Memory B cell (primary cell): ENCODE data around the gene SYNC.

Experiments used
- ATAC-seq: fragments of 150-1000 bp; cut with Tn5 transposase; 2 replicates; pipeline ENCODE4 v1.10.0; 2021; ENCODE audit warnings: low read depth, mild to moderate bottlenecking, moderate library complexity
- DNase-seq, 2 donors: peaks; one replicate each; pipeline ENCODE4 v3.0.0; 2022; ENCODE audit warnings: low spot score in 2 of 2
- H3K27ac Mint-ChIP-seq: one replicate; pipeline ENCODE4 v1.8.0; 2022; ENCODE audit warnings: mild to moderate bottlenecking, moderate library complexity, mixed read lengths
- H3K27me3 Mint-ChIP-seq: one replicate; pipeline ENCODE4 v1.8.0; 2022; ENCODE audit warnings: mixed read lengths
- H3K36me3 Mint-ChIP-seq: one replicate; pipeline ENCODE4 v1.8.0; 2022; ENCODE audit warnings: mild to moderate bottlenecking, mixed read lengths
- H3K4me1 Mint-ChIP-seq: one replicate; pipeline ENCODE4 v1.8.0; 2022; ENCODE audit warnings: mixed read lengths
- H3K4me3 Mint-ChIP-seq: one replicate; pipeline ENCODE4 v1.8.0; 2022; ENCODE audit warnings: mild to moderate bottlenecking, moderate library complexity, mixed read lengths
- H3K9me3 Mint-ChIP-seq: one replicate; pipeline ENCODE4 v1.8.0; 2022; ENCODE audit warnings: mixed read lengths

The SYNC gene

DNA sequence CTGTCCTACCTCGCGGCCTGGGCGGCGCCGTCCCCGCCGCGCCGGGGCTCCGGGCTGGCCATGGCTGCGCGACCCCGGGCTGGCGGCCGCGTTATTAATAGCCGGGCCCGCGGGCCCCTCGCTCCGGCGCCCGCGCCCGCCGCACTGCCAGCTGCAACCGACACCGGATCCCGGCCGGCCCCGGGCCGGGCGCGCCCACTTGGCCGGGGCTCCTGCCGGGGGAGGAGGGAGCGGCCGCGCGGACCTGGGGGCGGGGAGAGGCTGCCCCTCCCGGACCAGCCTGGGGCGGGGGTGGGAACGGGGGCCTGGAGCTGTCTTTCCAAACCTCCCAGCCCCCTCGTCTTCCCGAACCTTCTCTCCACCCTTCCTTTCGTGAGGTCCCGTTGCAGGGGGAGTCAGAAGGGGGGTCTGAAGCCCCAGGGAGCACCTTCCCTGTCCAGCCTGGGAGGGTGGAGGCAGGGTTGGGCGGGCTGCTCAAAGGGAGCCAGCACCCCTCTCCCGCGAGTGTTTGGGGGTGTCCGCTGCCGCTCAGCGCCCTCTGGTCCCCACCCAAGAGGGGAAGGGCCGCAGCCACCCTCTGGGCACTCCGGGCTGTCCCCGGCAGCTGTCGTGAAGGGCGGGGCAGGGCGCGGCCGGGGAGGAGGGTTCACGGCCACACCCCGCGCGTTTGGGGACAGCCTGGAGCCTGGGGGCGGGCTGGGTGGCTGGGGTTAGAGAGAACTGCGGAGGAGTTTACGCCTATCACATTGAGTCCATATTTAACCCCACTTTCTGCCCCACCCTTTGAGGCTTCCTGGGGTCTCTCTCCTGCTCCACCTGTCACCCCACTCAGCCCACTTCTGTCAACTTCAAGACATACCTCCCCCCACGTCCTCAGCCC lies at the start of gene SYNC:
TSS of gene SYNC (minus strand) at position 172 of the 880 bp plus-strand sequence. CDS start at position 62, 110 bp downstream.
- Mint-ChIP-seq H3K4me3 (peak within 1 kb of the TSS; percentile 67), H3K36me3 (no peaks in the 10 kb centered on the region), H3K9me3 (no peaks in the 10 kb centered on the region), H3K27ac (no peak within 1 kb of the TSS), H3K4me1 (peaks cover 9% of the 10 kb centered on the region), H3K27me3 (peaks cover 19% of the 10 kb centered on the region)
- no peak for DNase-seq
- peak; percentile 59 for ATAC-seq

DNA sequence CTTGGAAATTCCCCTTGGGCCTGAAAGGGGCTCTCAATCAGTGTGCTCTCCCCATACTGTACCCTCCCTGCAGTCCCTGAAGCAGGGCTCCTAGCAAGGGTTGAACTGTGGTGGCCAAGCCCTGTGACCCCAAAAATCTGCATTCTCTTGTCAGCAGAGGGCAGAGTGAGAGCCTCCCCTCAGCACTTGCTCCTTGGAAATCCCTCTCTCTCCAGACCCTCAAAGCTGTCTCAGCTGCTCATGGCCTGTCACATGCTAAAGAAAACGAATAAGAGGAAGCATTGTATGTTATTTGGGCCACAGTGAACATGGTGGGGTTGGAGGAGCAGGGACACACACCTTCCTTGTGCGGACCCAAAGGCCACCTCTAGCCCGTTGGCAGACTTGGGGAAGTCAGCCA lies 47.2 kb upstream of the SYNC start:
- ATAC-seq, result no peak
- no peak overlapping the region for H3K4me3 Mint-ChIP-seq
- peaks cover 5% of the 10 kb centered on the region for H3K4me1 Mint-ChIP-seq
- no peaks in the 10 kb centered on the region for H3K9me3 Mint-ChIP-seq
- peaks cover 21% of the 10 kb centered on the region for H3K27me3 Mint-ChIP-seq
- H3K27ac Mint-ChIP-seq, result no peak overlapping the region
- H3K36me3 Mint-ChIP-seq, result no peaks in the 10 kb centered on the region
- no peak for DNase-seq

DNA sequence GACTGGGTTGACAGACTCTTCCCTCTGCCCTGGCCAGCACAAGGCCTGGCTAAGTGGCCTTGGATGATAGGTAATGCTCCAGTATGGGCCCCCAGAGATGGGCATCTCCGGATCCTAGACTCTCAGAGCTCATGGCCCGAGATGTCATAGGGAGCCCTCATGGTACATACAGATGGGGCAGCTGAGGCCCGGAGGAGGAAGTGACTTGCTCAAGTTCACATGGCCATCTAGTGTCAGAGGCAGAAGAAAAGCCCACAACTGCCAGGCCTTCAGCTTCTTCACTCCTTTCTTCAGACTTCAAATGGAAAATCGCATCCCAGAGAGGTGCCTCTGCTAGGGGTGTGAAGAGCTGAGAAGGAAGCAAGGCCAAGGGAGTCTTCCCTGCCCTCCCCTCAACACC lies 46.8 kb upstream of the SYNC start:
- Mint-ChIP-seq H3K9me3 (no peaks in the 10 kb centered on the region), H3K4me1 (peaks cover 2% of the 10 kb centered on the region), H3K27me3 (peaks cover 22% of the 10 kb centered on the region), H3K4me3 (no peak overlapping the region), H3K36me3 (no peaks in the 10 kb centered on the region), H3K27ac (no peak overlapping the region)
- ATAC-seq (no peak), DNase-seq (no peak)

DNA sequence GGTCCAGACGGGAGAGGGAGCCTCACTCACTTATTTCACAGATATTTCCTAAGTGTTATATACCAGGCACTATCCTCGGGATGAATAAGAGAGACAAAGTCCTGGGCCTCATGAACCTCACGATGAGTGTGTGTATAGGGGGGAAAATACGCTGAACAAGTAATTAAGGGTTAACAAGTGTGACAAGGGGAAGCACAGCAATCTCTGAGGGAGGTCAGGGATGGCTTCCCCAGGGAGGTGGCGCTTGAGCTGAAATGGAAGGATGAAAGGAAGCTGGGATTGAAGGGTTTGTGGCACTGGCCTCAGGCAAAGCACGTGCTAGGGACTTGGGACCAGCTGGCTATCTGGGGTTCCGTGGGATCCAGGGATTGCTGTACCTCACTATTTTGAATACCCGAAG lies 46.4 kb upstream of the SYNC start:
- H3K4me1 Mint-ChIP-seq, result no peaks in the 10 kb centered on the region
- DNase-seq (no peak), ATAC-seq (no peak)
- H3K36me3 Mint-ChIP-seq, result no peaks in the 10 kb centered on the region
- no peaks in the 10 kb centered on the region for H3K9me3 Mint-ChIP-seq
- H3K27ac Mint-ChIP-seq, result no peak overlapping the region
- H3K4me3 Mint-ChIP-seq, result no peak overlapping the region
- H3K27me3 Mint-ChIP-seq, result peaks cover 23% of the 10 kb centered on the region

DNA sequence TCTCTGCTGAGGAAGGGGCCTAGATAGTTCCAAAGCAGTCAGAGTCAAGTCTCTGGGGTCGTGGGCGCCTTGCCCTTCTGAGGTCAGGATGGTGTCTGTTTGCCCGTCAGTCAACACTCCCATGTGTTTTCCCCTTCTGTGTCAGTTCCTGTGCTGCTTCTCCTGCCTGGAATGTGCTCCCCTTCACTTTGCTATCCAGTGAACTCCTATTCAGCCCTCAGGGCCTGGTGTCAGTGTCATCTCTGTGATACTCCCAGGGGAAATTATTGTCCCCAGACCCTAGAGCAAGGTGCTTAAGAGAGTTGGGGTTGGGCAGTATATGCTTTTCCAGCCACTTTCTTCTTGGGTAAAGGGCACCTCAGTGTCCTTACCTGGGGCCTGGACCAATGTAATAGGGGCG lies 45.8 kb upstream of the SYNC start:
- no peak for DNase-seq
- no peaks in the 10 kb centered on the region for H3K4me1 Mint-ChIP-seq
- no peaks in the 10 kb centered on the region for H3K9me3 Mint-ChIP-seq
- H3K27me3 Mint-ChIP-seq, result peaks cover 23% of the 10 kb centered on the region
- H3K36me3 Mint-ChIP-seq, result no peaks in the 10 kb centered on the region
- no peak overlapping the region for H3K27ac Mint-ChIP-seq
- no peak overlapping the region for H3K4me3 Mint-ChIP-seq
- no peak for ATAC-seq

DNA sequence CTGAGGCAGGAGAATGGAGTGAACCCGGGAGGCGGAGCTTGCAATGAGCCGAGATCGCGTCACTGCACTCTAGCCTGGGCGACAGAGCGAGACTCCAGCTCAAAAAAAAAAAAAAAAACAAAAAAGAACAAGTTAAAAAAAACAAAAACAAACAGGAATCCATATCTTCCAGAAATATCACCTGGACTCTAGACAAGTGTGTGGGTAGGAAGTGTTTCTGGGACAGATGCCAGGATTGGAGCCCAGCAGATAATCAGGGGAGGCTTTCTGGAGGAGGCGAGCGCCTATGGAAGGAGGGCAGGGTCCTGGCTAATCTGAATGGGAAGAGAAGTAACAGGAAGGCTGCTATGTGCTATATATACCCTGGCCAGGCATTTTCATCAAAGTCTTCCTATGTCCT lies 43.6 kb upstream of the SYNC start:
- Mint-ChIP-seq H3K4me1 (no peaks in the 10 kb centered on the region), H3K27ac (no peak overlapping the region), H3K9me3 (no peaks in the 10 kb centered on the region), H3K36me3 (no peaks in the 10 kb centered on the region), H3K4me3 (no peak overlapping the region), H3K27me3 (peaks cover 20% of the 10 kb centered on the region)
- ATAC-seq, result no peak
- DNase-seq, result no peak

DNA sequence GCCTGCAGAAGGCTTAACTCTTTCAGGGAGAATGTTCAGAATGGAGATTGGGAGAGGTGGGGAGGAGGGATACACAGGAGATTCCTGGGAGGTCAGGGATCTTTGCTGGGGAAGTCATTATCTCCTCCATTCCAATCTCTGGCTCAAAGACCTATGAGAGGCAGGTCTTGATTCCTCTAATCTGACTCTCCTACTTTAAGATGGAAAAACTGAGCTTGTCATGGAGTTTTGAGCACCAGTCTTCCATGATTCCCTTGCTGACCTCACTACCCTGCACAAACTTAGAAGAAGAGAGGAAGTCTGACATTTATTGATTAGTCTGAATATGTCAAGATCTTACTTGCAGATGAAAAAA lies 41.5 kb upstream of the SYNC start:
- Mint-ChIP-seq H3K27ac (no peak overlapping the region), H3K27me3 (peaks cover 23% of the 10 kb centered on the region), H3K36me3 (no peaks in the 10 kb centered on the region), H3K4me1 (no peaks in the 10 kb centered on the region), H3K9me3 (no peaks in the 10 kb centered on the region), H3K4me3 (no peak overlapping the region)
- no peak for ATAC-seq
- DNase-seq, result no peak

DNA sequence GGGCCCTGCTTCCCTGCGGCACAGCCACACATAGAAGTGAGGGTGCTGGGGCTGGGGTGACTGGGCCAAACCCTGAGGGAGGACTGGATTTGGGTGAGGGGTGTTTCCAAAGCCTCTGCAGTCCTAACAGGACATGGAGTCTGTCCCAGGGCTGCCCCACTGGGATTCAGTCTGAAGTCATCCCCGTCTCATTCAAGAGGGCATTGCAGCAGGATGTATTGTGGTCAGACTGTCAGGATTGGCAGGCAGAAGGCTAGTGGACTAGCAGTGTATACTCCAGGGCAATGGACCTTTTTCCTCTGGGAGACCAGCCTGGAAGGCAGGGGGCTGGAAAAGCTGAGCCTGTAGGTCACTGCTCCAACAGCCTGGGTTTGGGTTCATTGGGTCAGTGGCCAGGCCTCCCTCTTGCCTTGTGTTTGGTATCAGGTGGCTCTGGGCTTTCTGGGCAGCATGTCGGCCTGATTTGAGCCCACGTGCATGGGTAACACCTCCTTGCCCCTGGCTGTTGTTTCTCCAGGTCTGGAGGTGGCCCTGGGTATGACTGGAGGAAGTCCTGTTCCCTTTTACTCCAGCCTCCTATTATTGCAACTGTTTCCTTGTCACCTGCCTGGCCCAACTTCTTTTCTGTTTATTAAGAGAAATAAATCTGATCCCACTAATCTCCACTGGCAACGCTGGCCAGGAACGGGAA lies 41.0 kb upstream of the SYNC start:
- Mint-ChIP-seq H3K4me1 (no peaks in the 10 kb centered on the region), H3K27me3 (peaks cover 20% of the 10 kb centered on the region), H3K27ac (no peak overlapping the region), H3K4me3 (no peak overlapping the region), H3K36me3 (no peaks in the 10 kb centered on the region), H3K9me3 (no peaks in the 10 kb centered on the region)
- DNase-seq (no peak), ATAC-seq (no peak)

DNA sequence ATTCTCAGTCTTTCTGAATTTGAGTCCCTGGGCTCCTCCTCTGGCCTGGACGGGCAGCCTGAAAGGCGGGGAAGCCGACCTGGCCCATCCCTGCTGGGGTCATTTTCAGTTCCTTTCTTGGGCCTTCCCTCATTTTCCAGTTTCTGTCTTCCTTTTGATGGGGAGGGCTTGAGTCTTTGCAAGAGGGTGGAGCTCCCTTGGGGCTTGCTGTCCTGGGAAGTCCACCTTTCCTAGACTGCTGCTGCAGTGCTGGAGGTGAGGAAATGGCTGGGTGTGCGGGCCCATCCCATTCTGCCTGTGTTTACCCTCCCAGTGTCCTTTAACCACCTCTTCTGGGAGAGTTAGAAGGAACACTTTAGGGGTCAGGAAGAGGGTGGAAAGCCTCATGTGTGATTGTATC lies 40.4 kb upstream of the SYNC start:
- Mint-ChIP-seq H3K9me3 (no peaks in the 10 kb centered on the region), H3K36me3 (no peaks in the 10 kb centered on the region), H3K27me3 (peaks cover 20% of the 10 kb centered on the region), H3K4me1 (no peaks in the 10 kb centered on the region), H3K4me3 (peak overlapping the region; percentile 78), H3K27ac (no peak overlapping the region)
- no peak for DNase-seq
- ATAC-seq, result no peak

DNA sequence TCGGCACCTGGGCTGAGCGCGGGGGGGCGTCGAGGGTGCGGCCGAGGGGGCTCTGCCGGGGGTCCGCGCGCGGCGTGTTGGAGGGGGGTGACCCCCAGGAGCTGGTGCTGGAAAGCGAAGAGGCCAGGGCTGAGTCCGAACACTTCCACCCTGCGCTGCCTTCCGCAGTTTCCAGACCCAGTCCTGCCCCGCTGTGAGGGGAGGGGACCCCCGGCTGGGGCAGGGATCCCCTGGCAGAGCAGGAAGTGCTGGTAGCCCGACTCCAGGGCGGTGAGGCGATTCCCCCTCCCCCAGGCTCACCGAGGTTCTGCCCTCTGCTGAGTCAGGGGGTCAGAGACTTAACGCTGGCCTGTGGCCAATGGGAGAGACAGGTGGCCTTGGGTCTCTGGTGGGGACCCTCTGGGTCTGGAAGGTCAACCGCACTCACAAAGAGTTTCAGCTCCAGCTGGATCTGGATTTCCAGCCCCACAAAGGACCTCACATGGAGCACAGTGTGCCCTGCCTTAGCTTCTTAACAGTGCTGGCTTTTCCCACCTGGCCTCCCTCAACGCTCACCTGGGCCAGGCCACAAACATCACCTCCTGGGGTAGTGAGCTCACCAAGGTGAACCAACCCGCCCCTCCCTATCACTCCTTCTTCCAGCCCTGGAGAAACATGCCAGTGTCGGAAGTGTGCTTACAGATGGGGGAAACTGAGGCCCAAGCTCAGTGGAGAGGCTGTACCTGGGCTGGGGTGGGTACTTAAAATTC lies 39.8 kb upstream of the SYNC start:
- H3K36me3 Mint-ChIP-seq, result no peaks in the 10 kb centered on the region
- no peaks in the 10 kb centered on the region for H3K4me1 Mint-ChIP-seq
- no peak overlapping the region for H3K27ac Mint-ChIP-seq
- H3K27me3 Mint-ChIP-seq, result peaks cover 21% of the 10 kb centered on the region
- peak; percentile 8 for ATAC-seq
- no peaks in the 10 kb centered on the region for H3K9me3 Mint-ChIP-seq
- DNase-seq, result no peak
- peak overlapping the region; percentile 78 for H3K4me3 Mint-ChIP-seq

DNA sequence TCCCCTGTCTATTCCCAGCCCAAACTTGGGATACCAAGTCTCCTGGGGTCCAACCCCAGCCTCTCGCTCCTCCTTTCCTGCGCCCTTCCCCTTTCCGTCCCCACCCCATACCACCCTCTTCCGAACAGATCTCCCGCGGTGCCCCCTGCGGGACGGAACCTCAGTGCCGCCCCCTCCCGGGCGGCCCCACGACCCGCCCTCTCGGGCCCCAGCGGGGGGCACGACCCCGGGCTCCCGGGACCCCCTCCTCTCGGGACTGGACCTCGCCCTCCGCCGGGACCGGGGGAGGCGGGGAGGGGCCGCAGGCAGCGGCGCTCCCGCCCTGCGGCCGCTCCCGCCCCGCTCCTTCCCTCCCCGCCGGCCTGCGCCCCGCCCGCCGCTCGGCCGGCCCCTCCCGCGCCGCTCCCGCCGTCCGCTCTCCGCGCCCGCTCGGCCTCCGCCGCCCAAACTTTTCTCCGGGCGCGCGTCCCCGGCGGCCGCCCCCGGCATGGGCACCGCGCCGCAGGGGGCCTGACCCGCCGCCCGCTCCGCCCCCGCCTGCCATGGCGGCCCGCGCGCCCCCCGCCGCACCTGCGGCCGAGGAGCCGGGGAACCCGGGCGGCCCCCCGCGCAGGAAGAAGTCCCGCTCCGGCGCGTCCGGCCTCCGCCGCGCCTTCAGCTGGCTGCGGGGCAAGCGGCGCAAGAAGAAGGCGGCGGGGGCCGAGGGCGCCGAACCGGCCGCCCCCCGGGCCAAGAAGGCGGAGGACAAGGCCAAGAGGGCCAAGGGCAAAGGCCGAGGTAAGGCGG lies 39.0 kb upstream of the SYNC start:
- Mint-ChIP-seq H3K4me3 (peak overlapping the region; percentile 78), H3K36me3 (no peaks in the 10 kb centered on the region), H3K27me3 (peaks cover 24% of the 10 kb centered on the region), H3K9me3 (no peaks in the 10 kb centered on the region), H3K27ac (no peak overlapping the region), H3K4me1 (no peaks in the 10 kb centered on the region)
- ATAC-seq (peak; percentile 38), DNase-seq (no peak)

DNA sequence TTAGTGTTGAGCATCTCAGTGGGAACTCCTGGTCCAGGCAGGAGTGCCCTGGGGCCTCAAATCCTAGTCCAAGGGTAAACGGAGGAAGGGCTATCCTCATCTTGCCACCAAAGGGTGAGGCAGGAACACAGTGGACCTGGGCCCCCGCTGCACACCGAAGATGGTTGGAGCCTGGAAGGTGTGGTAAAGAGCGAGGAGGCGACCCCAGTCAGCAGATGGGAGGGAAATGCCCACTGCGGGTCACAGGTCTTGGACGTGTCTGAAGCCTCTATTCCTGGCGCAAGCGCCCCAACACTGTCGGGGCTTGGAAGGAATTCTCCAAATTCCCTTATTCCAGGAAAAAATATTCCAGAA lies 38.5 kb upstream of the SYNC start:
- H3K27me3 Mint-ChIP-seq, result peaks cover 25% of the 10 kb centered on the region
- H3K27ac Mint-ChIP-seq, result no peak overlapping the region
- ATAC-seq (no peak), DNase-seq (no peak)
- H3K9me3 Mint-ChIP-seq, result no peaks in the 10 kb centered on the region
- H3K4me3 Mint-ChIP-seq, result peak overlapping the region; percentile 76
- H3K4me1 Mint-ChIP-seq, result no peaks in the 10 kb centered on the region
- no peaks in the 10 kb centered on the region for H3K36me3 Mint-ChIP-seq

DNA sequence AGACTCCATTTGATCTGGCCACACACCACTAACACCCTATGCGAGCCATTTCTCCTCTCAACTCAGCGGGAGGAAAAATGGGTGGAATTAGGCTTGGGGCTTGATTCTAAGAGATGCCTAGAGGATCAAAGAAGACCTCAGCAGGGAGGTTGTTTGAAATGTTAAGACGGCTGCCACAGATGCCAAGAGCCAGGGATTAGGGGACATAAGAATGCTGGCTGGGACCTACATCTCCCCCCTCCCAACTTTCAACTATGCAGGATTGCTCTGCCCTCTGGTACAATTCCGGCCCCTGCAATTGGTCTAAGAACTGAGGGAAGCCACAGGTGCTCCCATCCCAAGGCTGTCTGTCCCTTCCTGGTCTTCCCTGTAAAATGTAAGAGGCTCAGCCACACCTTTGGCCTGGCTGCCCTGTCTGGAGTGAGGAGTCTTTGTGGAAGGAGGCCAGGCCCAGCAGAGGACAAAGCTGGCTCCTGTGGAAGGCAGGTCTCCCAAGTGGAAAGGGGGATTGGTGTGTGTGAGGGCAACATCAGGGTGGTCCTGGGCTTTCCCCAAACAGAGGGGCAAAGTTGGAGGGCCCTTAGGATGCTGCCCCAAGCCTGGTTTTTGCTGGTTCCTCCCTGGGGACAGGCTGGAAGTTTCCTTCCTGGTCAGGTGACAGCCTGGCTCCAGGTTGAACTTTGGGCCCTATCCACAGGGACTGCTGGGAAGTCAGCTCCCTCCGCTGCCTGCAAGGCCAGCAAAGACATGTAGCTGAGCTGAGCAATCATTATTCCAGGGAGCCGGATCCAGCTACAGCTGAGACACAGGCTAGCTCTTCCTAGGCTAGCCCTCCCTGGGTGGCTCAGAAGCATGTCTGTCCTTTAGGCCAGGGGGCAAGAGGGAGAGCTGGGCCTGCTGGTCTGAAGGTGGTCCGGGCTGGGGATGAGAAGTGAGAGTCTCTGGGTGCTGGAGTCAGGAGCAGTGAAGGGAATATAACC lies 34.5 kb upstream of the SYNC start:
- peaks cover 16% of the 10 kb centered on the region for H3K27me3 Mint-ChIP-seq
- no peaks in the 10 kb centered on the region for H3K4me1 Mint-ChIP-seq
- ATAC-seq (no peak), DNase-seq (no peak)
- no peaks in the 10 kb centered on the region for H3K36me3 Mint-ChIP-seq
- H3K27ac Mint-ChIP-seq, result no peak overlapping the region
- H3K9me3 Mint-ChIP-seq, result no peaks in the 10 kb centered on the region
- H3K4me3 Mint-ChIP-seq, result no peak overlapping the region
